IMR-90 (cell line): ENCODE data around the gene PLB1. TPM values are rescaled to one million over a fixed set of nuclear protein-coding genes. Genes with fewer than 3 reads are reported as not detected.

Experiments used
- ATAC-seq: fragments of 200-7000 bp; cut with Tn5 transposase; 2 replicates; pipeline ENCODE4 v1.9.1; 2020; ENCODE audit warnings: low read depth, mild to moderate bottlenecking, moderate library complexity
- BruUV-seq: library from RNA; stranded (reverse); fragments of 400-500 nt; replicated peaks from 2 replicates; lab custom pipeline; 2021; lab: Mats Ljungman, UMichigan
- CTCF ChIA-PET: fragments of 300-600 bp; formaldehyde crosslinking; extraction: SDS; loops from one replicate; lab custom pipeline; 2021; ENCODE audit warnings: antibody characterized with exemption; lab: Yijun Ruan, JAX
- POLR2A ChIA-PET: fragments of 300-600 bp; sonication (Branson Sonifier 250); formaldehyde crosslinking; loops from one replicate; lab custom pipeline; 2022; ENCODE audit warnings: antibody characterized with exemption; ENCODE audit not compliant: unreplicated experiment; lab: Charles Lee
- DNase-seq: peaks from one replicate; pipeline ENCODE4 v3.0.0; 2013
- H2AFZ ChIP-seq: replicated peaks from 2 replicates; pipeline ENCODE3; 2013; ENCODE audit warnings: low read length, mild to moderate bottlenecking; ENCODE audit not compliant: poor library complexity
- H2AK5ac ChIP-seq: 2 replicates; pipeline ENCODE4 v1.6.1; 2013; ENCODE audit warnings: low read depth, low read length, inconsistent platforms
- H2AK9ac ChIP-seq: replicated peaks from 2 replicates; pipeline ENCODE3; 2013; ENCODE audit warnings: mild to moderate bottlenecking, low read depth, low read length, moderate library complexity; ENCODE audit not compliant: poor library complexity
- H2BK120ac ChIP-seq: 2 replicates; pipeline ENCODE4 v1.6.1; 2013; ENCODE audit warnings: low read depth, low read length, inconsistent platforms
- H2BK15ac ChIP-seq: 3 replicates; pipeline ENCODE4 v1.6.1; 2013; ENCODE audit warnings: low read depth, low read length, inconsistent platforms
- H2BK20ac ChIP-seq: 2 replicates; pipeline ENCODE4 v1.6.1; 2013; ENCODE audit warnings: low read depth, mild to moderate bottlenecking, inconsistent platforms, low read length, moderate library complexity
- H2BK5ac ChIP-seq: 2 replicates; pipeline ENCODE4 v1.6.1; 2013; ENCODE audit warnings: mild to moderate bottlenecking, low read depth, low read length, inconsistent platforms; ENCODE audit not compliant: poor library complexity, severe bottlenecking
- H3K14ac ChIP-seq: replicated peaks from 2 replicates; pipeline ENCODE4 v1.6.1; 2013; ENCODE audit warnings: low read depth, low read length, inconsistent platforms
- H3K18ac ChIP-seq: 2 replicates; pipeline ENCODE4 v1.6.1; 2013; ENCODE audit warnings: low read depth, low read length, control low read depth
- H3K23ac ChIP-seq: 2 replicates; pipeline ENCODE4 v1.6.1; 2013; ENCODE audit warnings: low read depth, low read length, inconsistent platforms
- H3K27ac ChIP-seq: 2 replicates; pipeline ENCODE4 v1.5.1; 2013; ENCODE audit warnings: mild to moderate bottlenecking, control low read depth, low read length; ENCODE audit not compliant: insufficient read depth
- H3K27me3 ChIP-seq: 2 replicates; pipeline ENCODE4 v1.6.1; 2013; ENCODE audit warnings: low read length; ENCODE audit not compliant: control insufficient read depth, insufficient read depth
- H3K36me3 ChIP-seq: 2 replicates; pipeline ENCODE4 v1.6.1; 2013; ENCODE audit warnings: low read length, mixed read lengths; ENCODE audit not compliant: control insufficient read depth, insufficient read depth
- H3K4ac ChIP-seq: 2 replicates; pipeline ENCODE4 v1.6.1; 2013; ENCODE audit warnings: low read depth, low read length, inconsistent platforms
- H3K4me1 ChIP-seq: 2 replicates; pipeline ENCODE4 v1.6.1; 2013; ENCODE audit warnings: low read length, mixed read lengths; ENCODE audit not compliant: control insufficient read depth, insufficient read depth
- H3K4me2 ChIP-seq: 2 replicates; pipeline ENCODE4 v1.6.1; 2013; ENCODE audit warnings: low read depth, mild to moderate bottlenecking, control low read depth, low read length, moderate library complexity
- H3K4me3 ChIP-seq: 2 replicates; pipeline ENCODE4 v1.5.1; 2013; ENCODE audit warnings: low read depth, mild to moderate bottlenecking, control low read depth, low read length, moderate library complexity; ENCODE audit not compliant: insufficient read depth
- H3K56ac ChIP-seq: 2 replicates; pipeline ENCODE4 v1.6.1; 2013; ENCODE audit warnings: low read length, inconsistent platforms; ENCODE audit not compliant: insufficient read depth; ENCODE audit errors: extremely low read depth
- H3K79me1 ChIP-seq, 2 experiments: 2 replicates each; pipeline ENCODE4 v1.6.1; 2013; ENCODE audit warnings: low read length in 2 of 2, inconsistent platforms in 1 of 2, low read depth in 1 of 2
- H3K9ac ChIP-seq: 2 replicates; pipeline ENCODE4 v1.6.1; 2013; ENCODE audit warnings: low read depth, low read length, control low read depth
- H3K9me1 ChIP-seq: 2 replicates; pipeline ENCODE4 v1.6.1; 2013; ENCODE audit warnings: low read length, inconsistent platforms; ENCODE audit not compliant: insufficient read depth
- H3K9me3 ChIP-seq: 2 replicates; pipeline ENCODE4 v1.6.1; 2013; ENCODE audit warnings: low read length; ENCODE audit not compliant: control insufficient read depth, insufficient read depth
- H4K20me1 ChIP-seq: 2 replicates; pipeline ENCODE4 v1.6.1; 2013; ENCODE audit warnings: low read length, inconsistent platforms; ENCODE audit not compliant: insufficient read depth
- H4K5ac ChIP-seq: 2 replicates; pipeline ENCODE4 v1.6.1; 2013; ENCODE audit warnings: mild to moderate bottlenecking, low read depth, low read length, control low read depth
- H4K8ac ChIP-seq, 2 experiments: 2 replicates each; pipeline ENCODE4 v1.6.1; 2013; ENCODE audit warnings: low read depth in 2 of 2, low read length in 2 of 2, control low read depth in 1 of 2, inconsistent platforms in 1 of 2
- H4K91ac ChIP-seq: 2 replicates; pipeline ENCODE4 v1.6.1; 2013; ENCODE audit warnings: low read depth, low read length, inconsistent platforms; ENCODE audit not compliant: insufficient read depth
- BHLHE40 ChIP-seq: fragments of 150-350 bp; IDR thresholded peaks from 2 replicates; pipeline ENCODE4 v1.6.1; 2016; ENCODE audit warnings: mild to moderate bottlenecking, low read depth, low read length
- CEBPB ChIP-seq: IDR thresholded peaks from 2 replicates; pipeline ENCODE4 v1.6.1; 2012; ENCODE audit warnings: low read depth, low read length, improper control_type of control experiment
- CHD1 ChIP-seq: IDR thresholded peaks from 2 replicates; pipeline ENCODE4 v1.6.1; 2012; ENCODE audit warnings: low read depth, low read length, improper control_type of control experiment
- NFE2L2 ChIP-seq: fragments of 150-350 bp; IDR thresholded peaks from 2 replicates; pipeline ENCODE4 v1.6.1; 2016; ENCODE audit warnings: low read depth, mild to moderate bottlenecking, low read length
- RCOR1 ChIP-seq: IDR thresholded peaks from 2 replicates; pipeline ENCODE4 v1.6.1; 2012; ENCODE audit warnings: mild to moderate bottlenecking, low read length, improper control_type of control experiment; ENCODE audit not compliant: insufficient replicate concordance
- RFX5 ChIP-seq: IDR thresholded peaks from 2 replicates; pipeline ENCODE4 v1.8.0; 2012; ENCODE audit warnings: low read depth, mild to moderate bottlenecking, low read length, moderate library complexity
- SMC3 ChIP-seq: fragments of 150-350 bp; IDR thresholded peaks from 2 replicates; pipeline ENCODE4 v1.6.1; 2016; ENCODE audit warnings: low read depth, mild to moderate bottlenecking, antibody characterized with exemption, low read length, moderate library complexity
- WGBS, 2 experiments: methylation state at CpG; one replicate each; pipeline versions ENCODE4 v1.1.5 to v1.1.7; 2013; ENCODE audit warnings: missing lambda C conversion rate in 2 of 2; ENCODE audit not compliant: insufficient read length in 1 of 2; ENCODE audit errors: extremely low coverage in 2 of 2; 5-methylcytosine and 5-hydroxymethylcytosine counted together
- dilution Hi-C: fragments of 300-500 bp; cut with HindIII; formaldehyde crosslinking; loops from one replicate; pipeline ENCODE4 v1.14.3; 2018; ENCODE audit warnings: low sequenced_read_pairs; ENCODE audit not compliant: unreplicated experiment
- in situ Hi-C: fragments of 300-500 bp; cut with MboI; formaldehyde crosslinking; loops from 3 replicates; pipeline ENCODE4 v1.14.3; 2019; ENCODE audit warnings: low sequenced_read_pairs, inconsistent platforms, mixed read lengths
- intact Hi-C: fragments of 100-400 bp; cut with micrococcal nuclease; formaldehyde crosslinking; loops from 2 replicates; pipeline ENCODE4 v1.10.0; 2022
- polyA plus RNA-seq, 3 experiments: library from polyadenylated mRNA; depleted of rRNA; stranded (reverse); fragments of >200 nt; gene quantifications; 2 replicates each; pipeline ENCODE4 v1.2.3, GENCODE V29; 2012; ENCODE audit warnings: low replicate concordance in 1 of 3
- total RNA-seq: library from RNA; depleted of rRNA; stranded (reverse); fragments of >200 nt; gene quantifications from 2 replicates; pipeline ENCODE4 v1.2.3, GENCODE V29; 2012

The PLB1 gene
- total and polyA plus RNA-seq, 2 of the 4 experiments (the other 2 are of a cell fraction): 0.74 to 0.90 TPM

DNA sequence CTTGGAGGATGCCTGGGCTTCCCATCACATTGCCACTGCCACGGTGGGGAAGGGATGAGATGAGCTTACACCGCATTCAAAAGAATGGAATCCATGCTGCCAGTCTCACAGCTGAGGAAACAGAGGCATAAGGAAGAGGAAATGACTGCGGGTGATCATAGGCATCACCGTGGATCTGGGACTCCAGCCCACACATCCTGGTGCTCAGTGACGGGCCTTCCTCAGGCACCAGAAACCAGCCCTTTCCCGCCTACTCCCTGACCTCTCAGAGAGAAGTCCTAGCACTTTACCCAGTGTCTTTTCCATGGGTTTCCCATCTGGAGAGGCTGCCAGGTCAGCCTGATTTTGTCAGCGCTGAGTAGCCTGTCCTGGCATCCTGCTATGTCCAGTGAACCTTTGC, 5.3 kb upstream of the PLB1 start:
- Histone ChIP-seq H3K4ac (no peak overlapping the region), H3K4me3 (no peak overlapping the region), H3K9me3 (no peaks in the 10 kb centered on the region), H3K27ac (no peak overlapping the region), H3K18ac (no peak overlapping the region), H3K9ac (no peak overlapping the region), H2AFZ (no peak overlapping the region), H3K14ac (no peak overlapping the region), H2BK5ac (no peak overlapping the region), H3K9me1 (no peaks in the 10 kb centered on the region), H3K36me3 (no peaks in the 10 kb centered on the region), H4K5ac (no peak overlapping the region), H3K79me1 (no peaks in the 10 kb centered on the region), H2BK15ac (no peak overlapping the region), H3K4me1 (no peaks in the 10 kb centered on the region), H3K27me3 (peaks cover 56% of the 10 kb centered on the region), H2BK20ac (no peak overlapping the region), H2BK120ac (no peak overlapping the region), H3K23ac (no peak overlapping the region), H3K4me2 (no peak overlapping the region), H4K91ac (no peak overlapping the region), H4K20me1 (no peaks in the 10 kb centered on the region), H3K56ac (no peak overlapping the region), H2AK5ac (no peak overlapping the region), H4K8ac (no peak overlapping the region), H2AK9ac (no peak overlapping the region)
- BruUV-seq: no TSS peak
- 78% methylated on average over 4 of the region's 7 CpGs; no CpG with 5 or more reads in 1 of the 2 experiments for WGBS, 2 experiments
- intact Hi-C loops: no loop called here
- dilution Hi-C loops: no loop called here
- CTCF ChIA-PET: no interaction called here
- DNase-seq (no peak), ATAC-seq (no peak)
- POLR2A ChIA-PET: no interaction called here
- TF ChIP-seq SMC3 (no peak), NFE2L2 (no peak), RFX5 (no peak), BHLHE40 (no peak), CHD1 (no peak), RCOR1 (no peak), CEBPB (no peak)
- in situ Hi-C loops: no loop called here
